ENCODE data around the gene IRX2.

GRCh38 chr5:2722901-2723300 is 28.6 kb downstream of the IRX2 start:
- TF ChIP-seq CTCF (IDR thresholded peaks at IDR 0.05) = no peak
- no peak for TF ChIP-seq POLR2A (IDR thresholded peaks at IDR 0.05)
